GM18508 (cell line): ENCODE data around the gene COL13A1.

ENCODE experiments used
- ATAC-seq: cut with Tn5 transposase; IDR thresholded peaks from one replicate; pipeline ENCODE4 v1.9.1; 2021; ENCODE audit warnings: moderate number of reproducible peaks; ENCODE audit not compliant: insufficient read depth, unreplicated experiment

The COL13A1 gene

GRCh38 chr10:69880301-69881081 is 78.8 kb downstream of the COL13A1 start:
- ATAC-seq: no peak

- no peak for ATAC-seq
Measured at GRCh38 chr10:69881202-69881601, 79.5 kb downstream of the COL13A1 start.

- ATAC-seq: no peak
Measured at GRCh38 chr10:69883310-69884023, 81.8 kb downstream of the COL13A1 start.

- no peak for ATAC-seq
Measured at GRCh38 chr10:69884024-69884367, 82.3 kb downstream of the COL13A1 start.

GRCh38 chr10:69884686-69885085 is 83.0 kb downstream of the COL13A1 start:
- ATAC-seq: no peak

- ATAC-seq: no peak
Measured at GRCh38 chr10:69885379-69886013, 83.8 kb downstream of the COL13A1 start.

- no peak for ATAC-seq
Measured at GRCh38 chr10:69888882-69889584, 87.3 kb downstream of the COL13A1 start.

GRCh38 chr10:69890065-69890847 is 88.5 kb downstream of the COL13A1 start:
- no peak for ATAC-seq

DNA sequence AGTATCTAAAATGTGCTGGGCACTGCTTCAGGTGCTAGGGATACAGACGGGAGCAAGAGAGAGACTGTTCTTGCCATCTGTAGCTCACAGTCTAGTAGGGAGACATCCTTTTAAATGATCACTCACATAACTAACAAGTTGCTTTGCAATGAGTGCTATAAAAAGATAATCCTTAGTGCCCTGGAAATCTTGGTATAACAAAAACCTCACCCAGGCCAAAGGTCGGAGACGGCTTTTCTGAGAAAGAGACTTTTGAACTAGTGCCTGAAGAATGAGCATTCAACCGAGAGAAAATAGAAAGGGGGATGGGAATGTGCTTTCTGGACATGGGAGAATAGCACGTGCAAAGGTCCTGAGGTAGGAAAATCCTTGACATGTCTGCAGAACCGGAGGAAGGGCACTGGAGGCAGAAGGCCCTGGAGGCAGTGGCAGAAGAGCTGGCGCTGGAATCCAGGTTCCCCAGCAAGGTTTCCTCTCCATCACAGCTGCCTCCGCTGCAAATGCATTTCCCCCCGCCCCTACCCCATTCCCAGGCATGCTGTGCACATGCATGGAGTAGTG is 89.4 kb downstream of the COL13A1 start:
- no peak for ATAC-seq

DNA sequence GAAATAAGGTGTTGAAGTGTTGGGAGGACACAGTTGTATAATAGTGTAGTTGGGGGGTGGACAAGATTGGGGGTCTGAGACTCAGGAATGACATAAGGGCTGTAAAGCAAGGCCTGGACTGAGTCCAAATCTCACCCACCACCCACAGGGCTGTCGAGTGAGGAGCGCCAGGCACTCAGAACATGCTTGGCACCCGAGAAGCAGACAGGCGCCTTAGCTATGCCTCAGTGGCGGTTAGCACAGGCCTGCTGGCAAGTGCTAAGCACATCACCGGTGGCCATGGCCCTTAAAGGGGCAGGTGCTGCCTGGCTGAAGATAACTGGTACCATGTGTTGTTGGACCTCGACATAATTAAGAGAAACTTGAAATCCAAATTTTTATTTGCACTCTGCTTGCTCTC is 90.7 kb downstream of the COL13A1 start:
- ATAC-seq: no peak

GRCh38 chr10:69892816-69893215 is 91.1 kb downstream of the COL13A1 start:
- ATAC-seq: no peak

DNA sequence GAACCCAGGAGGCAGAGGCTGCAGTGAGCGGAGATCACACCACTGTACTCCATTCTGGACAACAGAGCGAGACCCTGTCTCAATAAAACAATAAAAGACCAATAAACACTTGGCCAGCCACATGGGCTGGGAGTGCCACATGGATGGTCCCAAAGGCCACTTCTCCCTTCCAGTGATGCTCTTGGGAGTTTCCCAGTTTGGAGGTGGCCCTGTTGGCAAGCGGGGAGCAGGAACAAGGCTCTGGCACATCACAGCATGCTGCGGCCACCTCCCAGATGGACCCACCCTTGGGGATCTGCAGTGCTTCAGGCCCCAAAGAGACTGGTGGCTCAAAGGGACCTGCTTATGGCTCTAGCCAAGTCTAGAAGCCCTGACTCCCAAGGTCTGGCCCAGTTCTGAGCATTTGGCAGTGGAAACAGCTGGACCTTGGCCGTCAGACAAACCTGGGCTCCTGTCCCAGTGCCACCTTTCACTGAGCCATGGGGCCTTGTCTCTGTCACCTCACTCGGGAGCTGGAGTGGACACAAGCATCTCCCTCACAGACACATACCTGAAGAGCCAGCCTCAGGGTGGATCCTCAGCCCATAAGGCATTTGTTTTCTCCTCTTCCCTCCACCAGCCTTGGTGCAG is 91.7 kb downstream of the COL13A1 start:
- no peak for ATAC-seq

- ATAC-seq: no peak
Measured at GRCh38 chr10:69894156-69894555, 92.5 kb downstream of the COL13A1 start.

DNA sequence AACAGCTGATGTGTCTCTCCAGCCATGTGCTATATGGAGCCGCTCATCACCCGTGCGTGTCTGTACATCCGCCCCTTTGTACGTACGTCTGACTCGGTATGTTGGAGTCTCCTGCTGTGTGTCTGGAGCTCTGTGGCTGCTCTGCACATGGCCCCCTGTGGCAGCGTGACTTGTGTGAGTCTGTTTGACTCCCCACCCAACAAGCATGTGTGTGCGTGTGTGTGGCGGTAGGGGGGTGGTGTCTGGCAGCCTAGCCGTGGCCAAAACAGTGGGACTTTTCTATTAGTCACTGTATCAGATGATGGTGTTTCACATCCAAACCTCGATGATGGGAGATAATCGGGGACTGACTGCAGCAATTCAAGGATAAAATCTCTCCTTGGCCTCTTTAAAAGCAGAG is 94.1 kb downstream of the COL13A1 start:
- ATAC-seq: no peak

DNA sequence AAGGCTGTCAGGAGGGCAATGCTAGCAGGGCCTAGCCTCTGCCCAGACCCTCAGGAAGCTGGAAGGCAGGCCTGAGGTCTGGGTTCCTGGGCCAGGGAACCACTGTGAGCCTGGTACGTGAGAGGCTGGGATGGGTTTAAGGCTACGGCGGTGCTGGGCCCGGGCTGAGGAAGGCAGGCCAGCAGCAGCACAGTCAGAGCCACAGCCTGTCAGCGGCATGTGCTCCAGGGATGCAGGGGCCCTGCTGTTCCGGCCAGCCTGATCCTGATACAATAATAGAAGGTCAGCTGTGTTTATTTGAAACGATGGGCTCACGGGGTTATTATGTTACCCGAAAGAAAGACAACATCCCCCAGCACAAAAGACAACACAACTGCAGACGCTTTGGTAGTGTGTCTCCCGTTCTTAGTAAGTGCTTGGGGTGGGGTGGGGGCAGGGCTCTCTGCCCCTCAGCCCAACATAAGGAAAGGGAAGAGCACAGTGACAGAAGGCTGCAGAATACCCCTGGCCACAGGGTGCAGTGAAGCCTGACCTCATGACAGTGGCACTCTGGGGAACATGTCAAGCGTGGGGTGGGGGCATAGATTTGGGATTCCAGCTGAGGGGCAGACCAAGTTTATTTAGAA is 95.0 kb downstream of the COL13A1 start:
- ATAC-seq: no peak

DNA sequence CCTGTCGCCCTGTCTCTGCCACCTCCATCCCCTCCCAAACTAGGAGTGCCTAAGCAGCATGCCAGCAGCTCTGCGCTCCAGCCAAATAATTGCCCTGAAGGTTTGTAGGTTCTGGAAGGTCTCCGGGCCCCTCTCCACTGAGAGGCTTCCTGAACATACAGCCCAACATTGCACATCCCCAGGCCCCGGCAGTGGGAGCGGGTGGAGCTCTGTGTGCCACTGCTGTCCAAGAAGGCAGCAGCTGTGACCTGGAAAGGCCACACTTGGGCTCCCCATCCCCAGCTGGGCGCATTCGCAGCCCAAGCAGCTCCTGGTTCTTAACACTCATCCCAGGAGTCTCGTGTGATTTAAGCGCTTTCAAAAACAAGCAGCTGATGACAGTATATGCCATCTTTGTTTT is 95.7 kb downstream of the COL13A1 start:
- ATAC-seq: no peak

DNA sequence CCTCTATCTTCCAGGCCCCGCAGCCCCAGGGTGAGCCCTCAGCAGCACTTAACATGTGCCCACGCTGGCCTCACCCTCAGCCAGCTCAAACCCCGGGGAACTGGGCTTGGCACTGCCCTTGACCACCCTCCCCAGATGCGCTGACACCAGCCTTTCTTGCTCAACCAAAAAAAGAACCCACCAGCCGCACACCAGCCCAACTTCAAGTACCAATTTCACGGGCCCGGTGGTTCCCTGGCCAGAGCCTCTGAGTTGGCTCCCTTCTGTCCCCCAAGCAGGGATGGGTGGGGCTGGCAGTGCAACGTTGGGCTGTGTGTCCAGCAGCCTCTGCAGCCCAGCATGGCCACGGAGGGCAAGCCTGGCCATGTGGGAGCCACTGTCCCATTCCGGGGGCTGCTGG is 96.3 kb downstream of the COL13A1 start:
- ATAC-seq: no peak

DNA sequence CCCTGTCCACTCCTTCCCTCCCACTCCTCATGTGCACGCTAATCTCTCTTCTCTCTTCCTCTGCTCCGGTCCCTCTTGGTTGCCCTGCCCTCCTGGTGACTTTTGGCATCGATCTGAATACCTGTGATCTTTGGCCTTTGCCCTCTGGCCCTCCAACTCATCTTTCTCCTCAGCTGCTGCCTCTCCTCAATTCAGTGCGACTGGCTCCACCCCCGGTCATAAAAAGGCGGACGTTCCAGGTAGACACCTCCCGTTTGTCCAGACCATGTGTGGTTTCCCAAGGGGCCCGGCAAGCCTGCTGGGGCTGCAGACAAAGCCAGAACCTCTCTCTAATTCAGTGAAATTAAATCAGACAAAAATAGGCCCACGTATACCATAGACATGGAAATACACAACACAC is 96.8 kb downstream of the COL13A1 start:
- ATAC-seq: no peak

DNA sequence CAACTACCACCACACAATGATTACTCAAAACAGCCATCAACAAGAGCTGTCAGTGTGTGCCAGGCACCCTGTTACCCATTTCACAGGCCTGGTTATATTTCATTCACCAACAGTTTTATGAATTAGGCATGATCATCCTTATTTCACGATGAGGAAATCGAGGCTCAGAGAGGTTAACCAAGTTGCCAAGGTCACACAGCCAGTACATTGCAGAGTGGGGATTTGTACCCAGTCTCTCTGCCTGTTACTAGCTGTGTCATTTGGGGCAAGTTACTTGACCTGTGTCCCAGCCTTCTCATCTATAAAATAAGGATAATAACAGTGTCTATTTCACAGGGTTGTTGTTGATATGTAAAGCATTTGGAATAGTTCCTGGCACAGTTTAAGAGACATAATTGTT is 97.2 kb downstream of the COL13A1 start:
- no peak for ATAC-seq
